Sigmoid colon (tissue), 7 donors: ENCODE measurements around the gene ECT2L. TPM values are rescaled to one million over a fixed set of nuclear protein-coding genes. Genes with fewer than 3 reads are reported as not detected.
"Not testable (repeated sequence)": the region's sequence is repeated elsewhere in the genome, so short reads cannot be mapped to it uniquely, and the experiment has no call there.

ENCODE experiments used
- DNase-seq: peaks from one replicate; pipeline ENCODE4 v3.0.0-alpha.2; 2019
- H3K27ac ChIP-seq, 4 donors: fragments of 200-600 bp; sonication (generic); one replicate each; pipeline ENCODE4 v1.5.1; 2016 to 2019; ENCODE audit warnings: mild to moderate bottlenecking in 1 of 4
- H3K27me3 ChIP-seq, 3 donors: fragments of 200-600 bp; sonication (generic); one replicate each; pipeline ENCODE4 v1.5.1; 2019; ENCODE audit warnings: mild to moderate bottlenecking in 1 of 3
- H3K36me3 ChIP-seq, 4 donors: fragments of 200-600 bp; sonication (generic); one replicate each; pipeline ENCODE4 v1.5.1; 2016 to 2019
- H3K4me1 ChIP-seq, 4 donors: fragments of 200-600 bp; sonication (generic); one replicate each; pipeline ENCODE4 v1.5.1; 2017 to 2019
- H3K4me3 ChIP-seq, 4 donors: fragments of 200-600 bp; sonication (generic); one replicate each; pipeline ENCODE4 v1.5.1; 2017 to 2019; ENCODE audit warnings: mild to moderate bottlenecking in 2 of 4, moderate library complexity in 1 of 4
- H3K9me3 ChIP-seq, 4 donors: fragments of 200-600 bp in 3 of 4; sonication (generic) in 3 of 4; one replicate each; pipeline versions ENCODE4 v1.5.1 to v1.6.1; 2013 to 2019
- EP300 ChIP-seq, 4 donors: sonication (generic); formaldehyde crosslinking; IDR thresholded peaks; one replicate each; pipeline ENCODE4 v1.6.1; 2017; ENCODE audit warnings: antibody characterized with exemption in 4 of 4
- POLR2A ChIP-seq, 2 donors: fragments of 450-650 bp; IDR thresholded peaks; one replicate each; pipeline ENCODE4 v1.6.1; 2016; ENCODE audit warnings: antibody characterized with exemption in 2 of 2, mild to moderate bottlenecking in 2 of 2, moderate library complexity in 2 of 2
- POLR2AphosphoS5 ChIP-seq, 4 donors: sonication (generic); formaldehyde crosslinking; IDR thresholded peaks; one replicate each; pipeline ENCODE4 v1.6.1; 2017; ENCODE audit warnings: antibody characterized with exemption in 4 of 4
- WGBS, 2 donors: extraction: QIAGEN DNeasy Blood & Tissue Kit; methylation state at CpG; one replicate each; pipeline ENCODE4 v1.1.7; 2013; 5-methylcytosine and 5-hydroxymethylcytosine counted together
- intact Hi-C: fragments of 100-400 bp; cut with DNase I; formaldehyde crosslinking; loops from one replicate; pipeline ENCODE4 v1.15.1; 2023
- polyA plus RNA-seq, 3 donors: library from polyadenylated mRNA; stranded (reverse); fragments of 200-250 nt; gene quantifications; one replicate each; pipeline ENCODE4 v1.2.3, GENCODE V29; 2013
- total RNA-seq, 4 donors: library from RNA; depleted of rRNA; stranded (reverse); fragments of >200 nt; gene quantifications; one replicate each; pipeline ENCODE4 v1.1.0, GENCODE V29; 2016
- TF ChIP-seq, protein P1 (sequence below), 4 experiments: fragments of 450-650 bp in 3 of 4; fragments of 200-600 bp in 1 of 4; IDR thresholded peaks; one replicate each; pipeline ENCODE4 v1.5.1; 2016 to 2019; ENCODE audit warnings: antibody characterized with exemption in 4 of 4, mild to moderate bottlenecking in 3 of 4, moderate library complexity in 2 of 4
- donor health status: healthy with polysubstance abuse.
- donor health status: Bipolar disorder and iron deficiency.
- donor health status: healthy.

Gene ECT2L
- total and polyA plus RNA-seq, 7 donors, result 0.04 TPM; not detected in 6

DNA sequence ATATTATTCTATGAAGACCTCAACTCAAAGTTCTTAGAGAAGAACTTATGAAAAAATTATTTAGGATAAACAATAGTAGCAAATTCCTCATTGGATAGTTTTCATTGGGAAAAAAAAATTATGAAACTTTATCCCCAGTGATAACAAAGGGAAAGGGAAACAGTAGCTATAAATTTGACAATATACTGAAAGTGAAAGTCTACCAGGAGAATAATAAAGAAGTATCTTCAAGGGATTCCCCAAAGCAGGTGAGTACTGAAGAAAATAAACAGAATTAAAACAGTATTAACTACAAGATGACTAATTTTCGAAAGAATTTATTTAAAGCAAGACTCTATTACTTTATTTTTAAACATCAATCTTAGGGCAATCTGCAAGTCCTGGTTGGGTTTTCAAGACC, 135.8 kb downstream of the ECT2L start:
- no peaks in the 10 kb centered on the region for H3K27me3 ChIP-seq
- DNase-seq, result no peak
- H3K9me3 ChIP-seq, result no peaks in the 10 kb centered on the region
- peaks cover 0 to 38% (median 0%) of the 10 kb centered on the region in 4 donors for H3K36me3 ChIP-seq
- H3K4me3 ChIP-seq, result no peak overlapping the region
- intact Hi-C loops, result no loop called here
- WGBS, 2 donors, result 58 to 65% methylated on average over 1 of the region's 1 CpG
- TF ChIP-seq POLR2A (IDR thresholded peaks at IDR 0.05) (no peak), EP300 (IDR thresholded peaks at IDR 0.05) (no peak), POLR2AphosphoS5 (IDR thresholded peaks at IDR 0.05) (no peak)
- TF ChIP-seq, protein P1, sequence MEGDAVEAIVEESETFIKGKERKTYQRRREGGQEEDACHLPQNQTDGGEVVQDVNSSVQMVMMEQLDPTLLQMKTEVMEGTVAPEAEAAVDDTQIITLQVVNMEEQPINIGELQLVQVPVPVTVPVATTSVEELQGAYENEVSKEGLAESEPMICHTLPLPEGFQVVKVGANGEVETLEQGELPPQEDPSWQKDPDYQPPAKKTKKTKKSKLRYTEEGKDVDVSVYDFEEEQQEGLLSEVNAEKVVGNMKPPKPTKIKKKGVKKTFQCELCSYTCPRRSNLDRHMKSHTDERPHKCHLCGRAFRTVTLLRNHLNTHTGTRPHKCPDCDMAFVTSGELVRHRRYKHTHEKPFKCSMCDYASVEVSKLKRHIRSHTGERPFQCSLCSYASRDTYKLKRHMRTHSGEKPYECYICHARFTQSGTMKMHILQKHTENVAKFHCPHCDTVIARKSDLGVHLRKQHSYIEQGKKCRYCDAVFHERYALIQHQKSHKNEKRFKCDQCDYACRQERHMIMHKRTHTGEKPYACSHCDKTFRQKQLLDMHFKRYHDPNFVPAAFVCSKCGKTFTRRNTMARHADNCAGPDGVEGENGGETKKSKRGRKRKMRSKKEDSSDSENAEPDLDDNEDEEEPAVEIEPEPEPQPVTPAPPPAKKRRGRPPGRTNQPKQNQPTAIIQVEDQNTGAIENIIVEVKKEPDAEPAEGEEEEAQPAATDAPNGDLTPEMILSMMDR (IDR thresholded peaks at IDR 0.05), result no peak
- H3K27ac ChIP-seq, result no peak overlapping the region
- no peaks in the 10 kb centered on the region for H3K4me1 ChIP-seq

GRCh38 chr6:138936873-138937272, 141.0 kb downstream of the ECT2L start:
- intact Hi-C loops, H3K9me3 ChIP-seq, H3K27ac ChIP-seq, DNase-seq, H3K4me3 ChIP-seq, H3K4me1 ChIP-seq, H3K27me3 ChIP-seq: not testable (repeated sequence)
- WGBS, 2 donors, result 96 to 98% methylated on average over 1 of the region's 1 CpG
- peaks cover 0 to 30% (median 2%) of the 10 kb centered on the region in 4 donors for H3K36me3 ChIP-seq

- DNase-seq, result no peak
- Histone ChIP-seq H3K4me3 (no peak overlapping the region), H3K36me3 (peaks cover 0 to 35% (median 3%) of the 10 kb centered on the region in 4 donors), H3K9me3 (no peaks in the 10 kb centered on the region), H3K4me1 (no peaks in the 10 kb centered on the region), H3K27me3 (no peaks in the 10 kb centered on the region), H3K27ac (no peak overlapping the region)
- WGBS, 2 donors, result 98% methylated on average over 2 of the region's 2 CpGs
- intact Hi-C loops, result no loop called here
- TF ChIP-seq, protein P1 (IDR thresholded peaks at IDR 0.05), result no peak
- TF ChIP-seq EP300 (IDR thresholded peaks at IDR 0.05), result no peak
- TF ChIP-seq POLR2AphosphoS5 (IDR thresholded peaks at IDR 0.05), result no peak
- no peak for TF ChIP-seq POLR2A (IDR thresholded peaks at IDR 0.05)
Observed at GRCh38 chr6:138943089-138943625, 147.3 kb downstream of the ECT2L start.

- no peak for DNase-seq
- intact Hi-C loops, result no loop called here
- Histone ChIP-seq H3K36me3 (peaks cover 0 to 35% (median 3%) of the 10 kb centered on the region in 4 donors), H3K27ac (no peak overlapping the region), H3K4me1 (peaks cover 0 to 11% (median 6%) of the 10 kb centered on the region in 4 donors), H3K9me3 (no peaks in the 10 kb centered on the region), H3K27me3 (no peaks in the 10 kb centered on the region), H3K4me3 (no peak overlapping the region)
- TF ChIP-seq POLR2AphosphoS5 (IDR thresholded peaks at IDR 0.05), result no peak
- TF ChIP-seq POLR2A (IDR thresholded peaks at IDR 0.05), result no peak
- no peak for TF ChIP-seq EP300 (IDR thresholded peaks at IDR 0.05)
- TF ChIP-seq, protein P1 (IDR thresholded peaks at IDR 0.05), result no peak
- 20 to 52% methylated on average over 1 of the region's 1 CpG for WGBS, 2 donors
Observed at GRCh38 chr6:138944412-138944811, 148.5 kb downstream of the ECT2L start.

GRCh38 chr6:138945354-138945753, 149.5 kb downstream of the ECT2L start:
- Histone ChIP-seq H3K27me3 (no peaks in the 10 kb centered on the region), H3K36me3 (peaks cover 0 to 35% (median 3%) of the 10 kb centered on the region in 4 donors), H3K9me3 (no peaks in the 10 kb centered on the region), H3K4me3 (no peak overlapping the region), H3K4me1 (peaks cover 0 to 13% (median 8%) of the 10 kb centered on the region in 4 donors), H3K27ac (no peak overlapping the region)
- intact Hi-C loops, result no loop called here
- WGBS, 2 donors, result 94% methylated on average over 5 of the region's 5 CpGs
- TF ChIP-seq EP300 (IDR thresholded peaks at IDR 0.05) (no peak), POLR2AphosphoS5 (IDR thresholded peaks at IDR 0.05) (no peak), POLR2A (IDR thresholded peaks at IDR 0.05) (no peak)
- TF ChIP-seq, protein P1 (IDR thresholded peaks at IDR 0.05), result no peak
- DNase-seq, result no peak
